Mammary microvascular endothelial cell (primary cell): Measurements from ENCODE around the gene ARRDC5. TPM values are rescaled to one million over a fixed set of nuclear protein-coding genes. Genes with fewer than 3 reads are reported as not detected.

Source experiments
- total RNA-seq: library from RNA; depleted of rRNA; stranded (reverse); fragments of >200 nt; gene quantifications from 2 replicates; pipeline ENCODE4 v1.2.3, GENCODE V29; 2015

ARRDC5 gene
- total RNA-seq = not detected in 2 replicates

DNA sequence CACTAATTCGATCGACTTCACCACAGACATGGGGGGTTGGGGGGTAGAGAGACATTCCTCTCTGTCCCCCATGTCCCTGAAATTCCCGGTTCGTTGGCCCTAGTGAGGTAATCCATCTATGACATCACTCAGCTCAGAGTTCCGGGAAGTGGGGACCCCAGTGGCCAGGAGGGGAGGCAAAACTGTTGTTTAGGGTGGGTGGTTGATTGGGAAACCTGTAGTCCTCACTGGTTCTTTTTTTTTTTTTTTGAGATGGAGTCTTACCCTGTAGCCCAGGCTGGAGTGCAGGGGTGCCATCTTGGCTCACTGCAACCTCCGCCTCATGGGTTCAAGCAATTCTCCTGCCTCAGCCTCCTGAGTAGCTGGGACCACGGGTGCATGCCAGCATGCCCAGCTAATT is at the start of gene ARRDC5:
Gene ARRDC5, minus strand, starts transcription at position 101 of the 400 bp plus-strand sequence. Its CDS starts 71 bp downstream, at position 30.

GRCh38 chr19:4909156-4909896 is 6.6 kb upstream of the ARRDC5 start, which contains the start of gene UHRF1:
UHRF1 (plus strand) TSS chr19:4909501; CDS start chr19:4910886, 1,385 bp downstream.

DNA sequence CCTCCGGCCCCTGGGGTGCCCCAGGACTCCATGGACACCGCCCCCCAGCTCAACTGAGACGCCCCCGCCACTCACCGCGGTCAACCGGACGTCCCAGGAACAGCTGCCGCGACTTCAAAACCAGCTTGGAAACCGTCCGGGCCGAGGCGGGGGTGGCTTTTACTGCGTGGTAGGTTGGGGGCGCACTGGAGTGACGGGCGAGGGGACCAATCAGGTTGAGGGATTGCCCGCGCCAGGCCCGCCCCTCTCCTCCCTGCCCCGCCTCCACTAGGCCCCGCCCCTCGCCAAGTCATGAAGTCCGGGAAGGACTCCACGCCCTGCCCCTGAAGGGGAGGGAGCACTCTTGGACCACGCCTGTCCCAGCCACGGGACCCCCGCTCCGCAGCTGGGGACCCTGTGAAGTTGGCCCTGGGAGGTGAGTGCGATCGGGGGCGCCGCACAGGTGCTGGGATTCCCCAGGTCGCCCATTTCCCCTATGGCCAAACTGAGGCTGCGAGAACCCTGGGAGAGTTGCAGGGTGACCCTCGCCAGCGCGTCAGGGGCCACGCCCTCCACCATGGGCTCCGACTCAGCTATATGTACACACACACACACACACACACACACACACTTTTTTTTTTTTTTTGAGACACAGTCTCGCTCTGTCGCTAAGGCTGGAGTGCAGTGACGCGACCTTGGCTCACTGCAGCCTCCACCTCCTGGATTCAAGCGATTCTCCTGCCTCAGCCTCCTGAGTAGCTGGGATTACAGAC is 35.0 kb downstream of the ARRDC5 start, which contains the start of gene PLIN3:
Gene PLIN3, minus strand, starts transcription at position 134 of the 752 bp plus-strand sequence. CDS start 6,273 bp downstream, outside the sequence.

Other genes with a start within 250 kb of the ARRDC5 start
- 188 and 208 TPM in 2 replicates for gene MYDGF, start 232.6 kb downstream of the ARRDC5 start, total RNA-seq
- gene DPP9, start 179.1 kb downstream of the ARRDC5 start, total RNA-seq = 91.9 and 113 TPM in 2 replicates
- 14.1 and 14.5 TPM in 2 replicates for gene FEM1A, start 111.2 kb downstream of the ARRDC5 start, total RNA-seq
- gene TICAM1, start 71.2 kb downstream of the ARRDC5 start, total RNA-seq = 5.2 and 5.4 TPM in 2 replicates
- gene PLIN3, start 35.2 kb downstream of the ARRDC5 start, total RNA-seq = 78.5 and 96.7 TPM in 2 replicates
- 47.1 and 53.8 TPM in 2 replicates for gene UHRF1, start 6.6 kb upstream of the ARRDC5 start, total RNA-seq
- gene KDM4B, start 66.2 kb upstream of the ARRDC5 start, total RNA-seq = 15.1 and 18.2 TPM in 2 replicates